GM12878 (cell line): ENCODE measurements around the gene CRB3. TPM values are rescaled to one million over a fixed set of nuclear protein-coding genes. Genes with fewer than 3 reads are reported as not detected.

Source experiments
- ATF2 ChIP-seq: IDR thresholded peaks from 2 replicates; pipeline ENCODE4 v1.6.1; 2012; ENCODE audit warnings: low read length, inconsistent platforms
- BCL11A ChIP-seq: IDR thresholded peaks from 2 replicates; pipeline ENCODE4 v1.6.1; 2011; ENCODE audit warnings: low read depth, low read length
- BHLHE40 ChIP-seq, 2 experiments: fragments of 450-650 bp in 1 of 2; IDR thresholded peaks; 2 replicates each; pipeline ENCODE4 v1.6.1; 2011 to 2017; ENCODE audit warnings: low read depth in 2 of 2, borderline replicate concordance in 1 of 2, improper control_type of control experiment in 1 of 2, low read length in 1 of 2, mild to moderate bottlenecking in 1 of 2
- BRCA1 ChIP-seq: IDR thresholded peaks from 2 replicates; pipeline ENCODE4 v1.6.1; 2011; ENCODE audit warnings: low read depth, low read length, improper control_type of control experiment
- CBFB ChIP-seq: IDR thresholded peaks from 2 replicates; pipeline ENCODE4 v1.6.1; 2016; ENCODE audit warnings: antibody characterized with exemption, low read depth
- CHD2 ChIP-seq: IDR thresholded peaks from 2 replicates; pipeline ENCODE4 v1.6.1; 2011; ENCODE audit warnings: low read depth, low read length, improper control_type of control experiment, borderline replicate concordance
- CTCF ChIP-seq, 3 experiments: IDR thresholded peaks in 2 of 3; conservative IDR thresholded peaks in 1 of 3; 2 replicates each; pipeline ENCODE4 v1.5.1; 2011; ENCODE audit warnings: low read depth in 3 of 3, low read length in 3 of 3, mild to moderate bottlenecking in 3 of 3, control low read depth in 2 of 3, moderate library complexity in 2 of 3, inconsistent platforms in 1 of 3, mixed read lengths in 1 of 3; ENCODE audit not compliant: control insufficient read depth in 2 of 3, insufficient read depth in 1 of 3; ENCODE audit errors: extremely low read depth in 1 of 3
- CUX1 ChIP-seq: IDR thresholded peaks from 2 replicates; pipeline ENCODE4 v1.6.1; 2012; ENCODE audit warnings: improper control_type of control experiment, low read depth, low read length; ENCODE audit not compliant: insufficient replicate concordance
- EED ChIP-seq: sonication (generic); IDR thresholded peaks from 2 replicates; pipeline ENCODE4 v1.6.1; 2016; ENCODE audit warnings: antibody characterized with exemption, low read depth
- GATAD2B ChIP-seq: fragments of 450-650 bp; conservative IDR thresholded peaks from 2 replicates; pipeline ENCODE4 v1.6.1; 2017; ENCODE audit warnings: low read depth, mild to moderate bottlenecking, moderate library complexity
- KAT2A ChIP-seq: conservative IDR thresholded peaks from 2 replicates; pipeline ENCODE4 v1.6.1; 2011; ENCODE audit warnings: low read depth, low read length; ENCODE audit not compliant: control insufficient read depth
- RBBP5 ChIP-seq: fragments of 200-600 bp; sonication (generic); conservative IDR thresholded peaks from 2 replicates; pipeline ENCODE4 v1.6.1; 2016
- RCOR1 ChIP-seq: conservative IDR thresholded peaks from 2 replicates; pipeline ENCODE4 v1.6.1; 2012; ENCODE audit warnings: low read depth, low read length, improper control_type of control experiment
- RUNX3 ChIP-seq: IDR thresholded peaks from 2 replicates; pipeline ENCODE4 v1.6.1; 2012; ENCODE audit warnings: low read length, inconsistent platforms
- SMC3 ChIP-seq: IDR thresholded peaks from 2 replicates; pipeline ENCODE4 v1.6.1; 2011; ENCODE audit warnings: low read length, improper control_type of control experiment, borderline replicate concordance
- ZBTB40 ChIP-seq: fragments of 450-650 bp; IDR thresholded peaks from 2 replicates; pipeline ENCODE4 v1.6.1; 2016; ENCODE audit warnings: mild to moderate bottlenecking, moderate library complexity, borderline replicate concordance
- polyA plus RNA-seq, 11 experiments: library from polyadenylated mRNA; depleted of rRNA in 4 of 11; unstranded in 6 of 11; stranded (reverse) in 5 of 11; fragments of >200 nt; fragmentation: Nextera tagmentation in 4 of 11; fragmentation: Illumina TruSeq in 1 of 11; extraction: Ambion mirVana in 4 of 11; extraction: Trizol in 1 of 11; gene quantifications; 1 replicate in 1 of 11; 2 replicates in 10 of 11; pipeline versions ENCODE4 v1.2.1 to v1.2.3, GENCODE V29; 2011 to 2016; ENCODE audit warnings: inconsistent platforms in 2 of 11, missing spikeins in 2 of 11, low read depth in 1 of 11
- total RNA-seq, 4 experiments: library from RNA; depleted of rRNA in 3 of 4; stranded (reverse); fragments of >200 nt in 3 of 4; fragmentation: Illumina TruSeq in 1 of 4; extraction: Trizol in 1 of 4; gene quantifications; 2 replicates each; pipeline versions ENCODE4 v1.2.1 to v1.2.3, GENCODE V29; 2013 to 2021

CRB3 gene
- total and polyA plus RNA-seq, 10 of the 15 experiments (the other 5 are each of a cell fraction or from before 2014, with no cell fraction given) = 0.11 to 1.9 (median 0.98) TPM; not detected in 1

- TF ChIP-seq CUX1 (no peak), KAT2A (no peak), CTCF (IDR thresholded peaks at IDR 0.05 in 2 of 3, conservative IDR thresholded peaks at IDR 0.05 in 1 of 3; ENCODE audit: control insufficient read depth in 2 of 3, extremely low read depth in 1 of 3, insufficient read depth in 1 of 3, low read depth in 3 of 3, low read length in 3 of 3) (peak; percentile 51 to 64 (median 61); a peak in 4 of 6 replicates), BRCA1 (no peak), ZBTB40 (peak; percentile 17; the same call in 1 of the 2 replicates), RUNX3 (peak; percentile 49), CHD2 (peak; percentile 81; the same call in 1 of the 2 replicates), RCOR1 (no peak), BCL11A (0 out of 2 replicates have a peak, but pooled peaks have one; percentile 13), RBBP5 (no peak), BHLHE40 (IDR thresholded peaks at IDR 0.05; ENCODE audit: borderline replicate concordance in 1 of 2, low read depth in 2 of 2, low read length in 1 of 2) (peak; percentile 43 to 56; a peak in 2 of 4 replicates), EED (peak; percentile 26; the same call in 1 of the 2 replicates), CBFB (peak; percentile 61; the same call in 1 of the 2 replicates), ATF2 (no peak), GATAD2B (peak; percentile 65; the same call in 1 of the 2 replicates), SMC3 (peak; percentile 47; the same call in 1 of the 2 replicates)
Measured at GRCh38 chr19:6481541-6482342, 17.7 kb downstream of the CRB3 start, which contains the start of gene DENND1C (continued).
